NCI-H2107 treated with DMSO at 0.1 percent for 48 hours (cell line): Measurements from ENCODE around the gene RPL27A.

Experiments used
- DNase-seq: peaks from one replicate; lab custom pipeline; 2025; ENCODE audit not compliant: unreplicated experiment; lab: John Stamatoyannopoulos, UW

RPL27A gene

DNA sequence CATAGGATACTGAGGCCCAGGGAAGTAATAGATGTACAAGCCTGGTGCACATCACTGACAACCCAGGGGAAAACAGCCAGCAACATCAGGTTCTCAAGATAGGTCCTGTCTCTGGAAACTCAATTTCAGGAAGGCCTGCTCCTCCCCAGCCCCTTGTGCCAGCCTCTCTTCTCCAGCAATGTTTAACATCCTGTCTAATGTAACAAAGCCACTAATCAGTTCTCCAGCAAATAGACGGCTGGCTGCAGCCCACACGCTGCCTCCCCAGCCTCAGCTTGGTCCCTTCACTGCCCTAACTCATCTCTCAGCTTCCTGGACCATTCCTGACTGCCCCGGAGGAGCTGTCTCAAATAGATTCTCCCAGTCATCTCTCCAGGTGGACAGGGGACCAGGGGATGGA, 37.8 kb downstream of the RPL27A start:
- no peak for DNase-seq

DNA sequence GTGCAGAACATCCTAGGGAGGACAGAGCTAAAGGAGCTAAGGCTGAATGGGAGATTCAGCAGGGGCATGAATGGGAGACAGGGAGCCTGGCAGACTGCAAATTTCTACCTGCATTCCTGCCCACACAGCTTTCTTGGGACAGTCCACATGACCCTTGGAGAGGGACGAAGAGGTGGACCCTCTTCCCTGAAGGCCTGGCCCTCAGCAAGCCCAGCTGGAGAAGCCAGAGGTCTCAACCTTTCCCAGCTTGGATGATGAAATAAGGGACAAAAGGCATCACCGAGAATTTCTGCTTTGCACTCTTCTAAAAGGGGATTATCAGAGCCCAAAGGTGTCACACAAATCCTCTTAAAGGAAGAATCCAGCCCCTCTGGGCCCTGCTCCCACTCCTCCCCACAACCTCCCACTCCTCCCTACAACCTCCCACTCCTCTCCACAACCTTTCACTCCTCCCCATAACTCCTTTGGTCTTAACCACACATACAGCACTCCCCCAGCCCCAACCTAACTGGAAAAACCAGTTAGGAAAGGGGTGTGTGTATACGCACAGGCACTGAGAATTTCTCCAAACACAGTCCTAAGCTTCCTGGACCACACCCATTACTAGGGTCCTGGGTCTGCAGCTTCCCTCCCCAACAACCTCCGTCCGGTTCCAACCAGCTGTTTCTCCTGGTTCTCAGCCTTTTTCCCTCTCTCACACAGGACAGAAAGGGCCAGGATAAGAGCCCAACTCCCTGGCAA, 38.4 kb downstream of the RPL27A start:
- DNase-seq: no peak

DNA sequence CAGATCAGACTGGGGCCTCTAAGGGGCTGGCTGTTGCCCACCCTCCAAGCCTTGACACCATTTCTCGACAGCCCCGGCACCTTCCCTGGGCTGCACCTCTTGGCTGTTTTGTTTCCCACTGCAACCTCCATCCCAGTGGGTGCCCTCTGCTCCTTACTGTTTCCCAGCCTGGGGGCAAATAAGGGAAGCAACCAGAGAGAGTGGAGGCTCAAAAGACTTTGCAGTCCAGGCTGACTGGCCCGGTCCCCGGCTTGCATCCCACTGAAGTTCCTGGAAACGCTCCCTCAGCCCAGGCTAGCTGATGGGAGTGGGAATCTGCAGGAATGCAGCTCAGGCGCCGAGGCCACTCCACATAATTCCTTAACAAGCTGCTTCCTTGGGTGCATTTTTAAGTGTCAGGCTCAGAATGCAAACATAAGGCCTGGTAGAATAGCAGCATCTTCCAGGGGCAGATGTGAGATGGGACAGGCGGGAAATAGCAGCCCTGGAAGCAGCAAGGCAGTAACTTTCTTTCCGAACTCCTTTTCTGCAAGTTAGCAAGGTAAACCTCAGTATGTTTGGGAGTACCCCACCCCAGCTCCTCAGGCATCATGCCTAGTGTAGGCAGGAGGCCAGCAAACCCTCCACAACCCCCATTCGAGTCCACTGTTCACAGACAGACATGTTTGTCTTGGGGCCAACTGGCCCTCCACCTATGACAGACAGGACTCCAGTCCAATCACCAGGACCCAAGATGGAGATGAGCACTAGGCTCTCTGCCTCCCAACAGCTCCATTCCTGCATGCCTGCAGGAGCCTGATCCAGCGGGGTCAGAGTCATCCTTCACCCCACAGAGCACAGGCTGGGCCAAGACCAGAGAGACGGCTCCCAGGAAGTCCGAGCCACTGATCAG, 39.3 kb downstream of the RPL27A start:
- DNase-seq: no peak

DNA sequence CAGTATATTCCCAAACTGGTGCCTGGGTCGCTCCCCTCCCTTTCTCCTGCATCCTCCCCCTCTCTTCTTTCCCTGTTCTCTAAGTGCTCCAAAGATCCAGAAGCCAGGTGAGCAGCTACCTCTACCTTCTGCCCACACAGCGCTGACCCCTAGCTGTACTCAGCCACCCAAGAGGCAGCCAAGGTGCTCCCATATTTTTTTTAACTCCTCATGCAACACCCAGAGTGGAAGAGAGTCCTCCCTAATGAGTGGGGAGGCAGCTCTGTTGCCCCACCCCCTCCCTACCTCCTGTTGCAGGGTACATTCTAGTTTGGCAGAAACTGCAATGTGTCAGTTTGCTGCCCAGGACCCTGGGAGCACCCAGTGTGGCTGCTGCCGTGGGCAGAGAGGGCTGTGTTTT, 40.2 kb downstream of the RPL27A start:
- no peak for DNase-seq

DNA sequence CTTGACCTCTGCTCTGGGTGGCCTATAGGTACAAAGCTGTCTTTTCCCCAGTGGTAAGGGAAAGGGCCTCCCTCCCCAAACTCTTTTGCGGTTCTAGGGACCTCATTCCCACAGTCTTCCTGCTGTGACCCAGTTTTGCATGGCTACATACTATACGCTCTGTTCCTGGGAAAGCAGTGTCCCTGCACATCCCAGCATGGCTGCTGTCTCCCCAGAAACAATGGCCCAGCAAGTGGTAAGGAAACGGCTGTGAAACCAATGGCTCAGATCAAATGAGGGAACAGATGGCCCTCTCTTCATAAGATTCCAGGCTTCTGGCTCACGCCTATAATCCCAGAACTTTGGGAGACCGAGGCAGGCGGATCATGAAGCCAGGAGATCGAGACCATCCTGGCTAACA, 41.1 kb downstream of the RPL27A start:
- no peak for DNase-seq

DNA sequence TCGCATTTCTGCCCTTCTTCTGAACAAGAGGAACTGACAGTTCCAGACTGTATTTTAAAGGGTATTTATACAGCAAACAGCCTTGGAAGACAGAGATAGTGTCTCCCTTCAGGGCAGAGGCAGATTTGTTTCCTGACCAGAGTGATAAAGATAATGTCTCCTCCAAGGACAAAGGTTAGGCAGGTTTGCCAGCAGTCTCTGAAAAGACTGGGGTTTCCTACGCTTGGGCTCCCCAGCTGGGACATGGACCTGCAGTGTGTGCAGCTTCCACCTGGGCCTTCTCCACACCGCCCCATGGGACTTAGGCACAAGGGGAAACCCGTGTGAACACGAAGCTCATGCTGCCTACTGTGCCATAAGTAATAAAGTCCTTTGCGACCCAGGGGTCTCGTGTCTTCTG, 42.1 kb downstream of the RPL27A start:
- no peak for DNase-seq

DNA sequence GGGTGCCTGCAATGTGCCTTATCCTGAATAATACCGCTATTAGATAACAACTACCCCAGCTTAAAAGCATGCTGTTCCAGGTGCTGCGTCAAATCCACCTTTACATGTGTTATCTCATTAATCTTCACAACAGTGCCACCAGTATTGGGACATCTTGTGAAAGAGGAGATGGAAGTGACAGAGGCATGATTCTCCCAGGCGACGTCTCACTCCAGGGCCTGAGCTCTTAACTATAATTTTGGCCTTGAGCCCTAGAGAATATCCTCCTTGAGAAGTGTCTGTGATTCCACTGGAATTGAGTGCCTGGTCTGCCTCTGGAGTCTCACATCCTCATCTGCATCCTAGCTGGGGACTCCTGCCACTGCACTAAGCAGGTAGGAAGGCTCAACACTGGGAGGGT, 43.8 kb downstream of the RPL27A start:
- DNase-seq: no peak

DNA sequence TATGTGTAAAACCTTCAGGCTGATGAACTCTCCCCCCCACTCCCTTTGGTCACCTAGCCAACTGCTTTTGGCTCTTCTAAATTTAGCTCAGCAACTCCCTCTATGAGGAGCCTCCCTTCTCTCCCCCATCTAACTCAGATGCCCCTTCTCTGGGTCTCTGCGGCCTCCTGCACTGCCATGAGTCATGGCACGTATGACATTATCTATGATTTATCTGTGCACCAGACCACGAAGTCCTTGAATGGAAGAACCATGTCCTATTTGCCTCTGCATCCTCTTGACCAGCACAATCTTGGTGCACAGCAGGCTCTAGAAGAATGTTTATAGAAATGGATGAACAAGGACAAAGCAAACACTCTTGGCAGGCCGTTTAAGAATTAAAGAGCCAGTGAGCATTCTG, 46.0 kb downstream of the RPL27A start:
- DNase-seq: no peak

DNA sequence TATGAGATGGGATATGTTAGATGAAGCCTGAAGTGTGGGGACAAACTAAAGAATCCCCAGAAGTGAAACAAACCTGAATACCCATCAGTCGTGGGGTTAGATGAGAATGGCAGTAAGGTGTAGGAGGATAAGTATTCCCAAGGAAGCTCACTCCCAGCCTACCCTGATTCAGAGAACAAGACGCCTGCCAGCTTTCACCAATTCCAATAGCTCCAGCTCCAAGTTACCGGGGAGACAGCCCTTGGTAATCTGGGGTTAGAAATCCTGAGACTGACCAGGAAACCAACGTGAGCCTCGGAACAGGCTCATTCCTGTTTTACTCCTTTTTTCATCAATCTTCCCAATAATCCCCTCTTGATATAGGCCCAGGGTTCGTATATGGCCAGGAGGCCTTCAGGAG, 46.5 kb downstream of the RPL27A start:
- no peak for DNase-seq

DNA sequence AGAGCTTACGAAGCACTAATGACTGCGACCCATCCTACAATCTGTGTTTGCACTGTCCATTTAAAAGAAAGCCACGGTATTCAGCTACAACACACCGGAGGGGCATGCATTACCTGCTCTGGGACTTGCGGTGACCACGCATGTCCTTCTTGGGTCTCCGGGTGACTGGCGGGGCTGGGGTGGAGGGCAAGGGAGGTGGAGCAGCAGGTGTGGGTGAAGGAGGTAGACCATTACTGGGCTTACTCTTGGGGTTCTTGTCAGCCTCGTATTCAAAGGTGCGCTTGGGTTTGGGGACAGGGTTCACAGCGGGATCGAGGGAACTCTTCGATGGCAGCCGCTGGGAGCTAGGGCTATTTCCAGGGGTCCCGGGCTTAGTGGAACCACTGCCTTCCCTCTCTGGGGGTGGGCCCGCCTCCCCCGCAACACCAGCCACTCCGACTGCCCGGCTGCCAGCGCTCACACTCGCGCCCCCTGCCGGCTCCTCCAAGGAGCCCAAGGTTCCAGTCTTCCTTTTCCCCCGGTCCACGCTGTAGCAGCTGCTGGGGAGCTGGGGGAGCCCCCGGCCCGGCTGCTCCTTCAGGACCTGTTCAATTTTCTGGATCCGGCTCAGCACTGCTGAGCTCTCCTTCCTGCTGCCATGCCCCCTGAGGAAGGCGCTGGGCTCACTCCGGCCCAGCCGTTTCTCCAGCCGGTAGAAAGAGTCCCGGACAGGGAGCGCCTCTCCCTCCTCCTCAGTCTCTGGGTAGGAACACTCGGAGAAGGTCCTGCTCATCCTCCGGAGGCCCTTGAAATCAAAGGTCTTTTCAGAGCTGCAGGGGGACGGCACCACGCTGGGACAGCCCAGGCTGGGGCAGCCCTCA, 47.5 kb downstream of the RPL27A start:
- DNase-seq: no peak

DNA sequence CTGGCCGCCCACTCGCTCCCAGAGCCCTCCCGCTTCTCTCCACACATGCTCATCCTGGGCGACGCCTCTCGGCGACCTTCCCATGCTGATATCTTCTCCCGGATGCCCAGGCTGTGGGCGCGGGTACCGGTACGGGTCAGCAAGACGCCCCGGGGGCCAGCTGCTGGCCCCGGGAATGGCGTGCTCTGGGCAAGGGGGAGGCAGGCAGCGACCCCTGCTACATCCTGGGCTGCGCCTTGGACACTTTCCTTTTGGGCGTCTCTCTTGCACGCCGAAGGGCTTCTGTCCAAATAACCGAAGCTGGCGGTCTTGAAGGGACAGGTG, 48.1 kb downstream of the RPL27A start:
- no peak for DNase-seq

DNA sequence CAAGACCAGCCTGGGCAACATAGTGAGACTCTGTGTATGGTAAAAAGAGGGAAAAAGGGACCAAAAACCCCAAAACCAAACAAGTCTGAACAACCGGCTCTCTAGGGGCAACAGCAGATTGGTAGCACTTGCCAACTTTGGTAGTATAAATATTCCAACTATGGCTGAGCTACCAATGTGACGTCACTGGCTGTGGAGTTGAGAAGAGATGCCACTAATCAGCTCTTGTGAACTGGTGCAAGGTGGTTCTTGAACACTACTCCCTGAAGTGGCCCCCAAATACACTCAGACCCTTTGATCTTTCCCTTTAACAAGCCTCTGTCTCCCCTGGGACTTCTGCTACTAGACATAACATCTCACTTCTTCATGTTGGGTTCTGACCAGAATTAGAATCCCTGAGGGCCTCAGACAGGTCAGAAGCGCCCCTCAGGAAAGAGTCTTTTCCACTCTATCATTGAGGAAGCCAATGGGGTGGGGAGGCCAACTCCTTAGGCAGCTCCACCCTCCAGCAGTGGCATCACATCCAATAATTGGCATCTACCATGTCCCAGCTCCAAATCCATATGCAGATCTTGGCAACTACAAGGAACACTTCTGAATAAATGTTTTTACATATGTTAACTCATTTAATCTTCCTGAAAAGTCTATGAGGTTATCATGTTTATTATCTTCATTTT, 49.2 kb downstream of the RPL27A start:
- no peak for DNase-seq

DNA sequence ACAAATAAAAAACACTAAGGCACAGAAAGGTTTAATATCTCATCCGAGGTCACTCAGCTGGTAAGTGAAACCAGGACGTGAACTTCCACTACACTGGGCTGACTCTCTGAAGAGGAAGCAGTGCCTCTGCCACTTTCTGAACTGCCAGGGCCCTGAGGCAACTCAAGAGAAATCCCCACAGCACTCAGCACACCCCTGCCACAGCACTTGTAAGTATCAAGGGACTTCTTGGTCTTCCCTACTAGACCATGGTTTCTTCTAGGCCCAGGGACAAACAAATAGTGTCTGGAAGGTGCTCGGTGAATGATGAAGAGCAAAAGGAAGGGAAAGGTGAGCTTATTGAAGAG, 49.7 kb downstream of the RPL27A start:
- DNase-seq: no peak

DNA sequence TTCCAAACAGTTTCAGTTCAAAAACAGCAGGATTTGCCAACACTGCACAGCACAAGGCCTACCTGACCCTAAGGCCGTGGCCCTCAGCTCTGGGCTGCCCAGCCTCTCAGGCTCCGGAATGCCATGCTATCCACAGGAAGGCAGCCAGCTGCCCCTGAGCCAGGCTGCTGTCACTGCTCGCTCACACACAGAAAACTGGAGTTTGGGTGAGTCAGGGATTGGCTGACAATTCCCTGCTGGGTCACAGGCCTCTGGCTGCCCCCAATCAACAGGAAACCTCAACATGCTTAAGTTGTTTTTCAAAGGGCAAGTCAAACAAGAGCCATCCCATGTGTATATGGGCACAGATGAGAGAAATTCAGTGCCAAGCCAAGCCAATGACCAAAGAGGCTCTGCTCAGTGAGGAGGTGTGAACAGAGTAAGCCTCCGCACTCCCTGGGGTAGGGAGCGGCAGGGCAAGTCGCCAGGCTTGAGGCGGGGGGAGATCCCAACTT, 50.2 kb downstream of the RPL27A start:
- DNase-seq: no peak

DNA sequence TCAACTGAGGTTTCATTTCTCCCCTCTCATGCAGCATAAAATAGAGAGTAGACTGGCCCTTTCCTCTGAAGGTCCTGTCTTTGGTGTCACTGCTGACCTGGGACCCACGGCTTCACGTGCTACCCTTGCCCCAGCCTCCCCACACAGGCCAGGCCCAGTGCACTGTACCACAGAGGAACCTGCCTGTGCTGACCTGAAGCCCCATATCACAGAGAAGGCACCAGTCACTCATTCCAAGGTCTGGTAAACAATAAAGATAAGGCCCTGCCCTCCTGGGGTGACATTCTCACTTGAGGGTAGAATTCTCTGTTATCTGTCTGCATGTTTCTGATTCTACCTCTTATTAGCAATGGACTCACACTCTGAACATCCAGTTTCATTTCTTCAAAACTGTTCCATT, 51.3 kb downstream of the RPL27A start:
- DNase-seq: no peak

DNA sequence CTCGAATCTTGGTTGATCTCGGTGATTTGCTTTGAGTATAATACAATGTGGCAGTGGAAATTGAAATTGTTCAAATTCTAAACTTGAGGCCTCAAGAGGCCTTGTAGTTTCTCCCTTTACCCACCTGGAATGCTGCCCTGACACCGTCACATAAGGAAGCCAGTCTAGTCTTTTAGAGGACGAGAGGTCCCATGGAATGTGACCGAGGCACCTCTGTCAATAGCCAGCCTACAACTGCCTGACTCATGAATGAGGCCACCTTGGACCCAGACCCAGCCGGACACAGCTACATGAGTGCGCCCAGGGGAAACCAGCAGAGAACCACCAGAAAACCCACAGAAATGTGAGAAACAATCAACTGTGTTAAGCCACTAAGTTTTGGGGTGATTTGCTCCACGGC, 52.5 kb downstream of the RPL27A start:
- no peak for DNase-seq

DNA sequence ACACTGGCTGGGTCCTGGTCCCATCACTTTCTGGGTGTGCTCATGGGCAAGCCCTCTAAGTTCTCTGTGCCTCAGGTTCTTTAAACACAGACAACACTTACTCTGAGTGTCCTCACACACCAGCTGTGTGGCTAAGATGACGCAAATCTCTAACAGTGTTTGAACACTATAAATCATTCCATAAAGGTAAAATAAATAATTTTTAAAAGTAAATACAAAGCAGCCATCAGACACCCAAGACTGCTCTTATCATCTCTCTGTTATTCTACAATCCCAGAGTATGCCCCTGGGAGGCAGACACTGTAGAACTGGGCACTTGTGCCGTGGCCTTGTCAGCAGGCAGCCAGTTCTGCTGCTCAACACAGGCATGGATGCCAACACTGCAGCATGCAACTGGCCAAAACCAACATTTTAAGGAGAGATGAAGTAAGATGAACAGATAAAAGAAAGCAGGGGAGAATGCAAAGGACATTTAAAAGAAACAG, 56.8 kb downstream of the RPL27A start:
- no peak for DNase-seq
